Stimulated activated CD4-positive, alpha-beta T cell treated with anti-CD3 and anti-CD28 coated beads, Interleukin-1b, Interleukin-23, amount 100 ng/mL, for 4 hours (primary cell): ENCODE data around the gene FHIT.
"Not testable (repeated sequence)": the region's sequence is repeated elsewhere in the genome, so short reads cannot be mapped to it uniquely, and the experiment has no call there.

ENCODE experiments used
- DNase-seq, 2 donors: peaks; one replicate each; pipeline ENCODE4 v3.0.0-alpha.2; 2020; ENCODE audit warnings: low read depth in 2 of 2

The FHIT gene

GRCh38 chr3:61057464-61057863, 193.8 kb downstream of the FHIT start:
- DNase-seq, result no peak

- DNase-seq, result no peak
Observed at GRCh38 chr3:61055447-61055846, 195.8 kb downstream of the FHIT start.

GRCh38 chr3:61053781-61054496, 197.3 kb downstream of the FHIT start:
- DNase-seq, result no peak

- no peak for DNase-seq
Observed at GRCh38 chr3:61052851-61053250, 198.4 kb downstream of the FHIT start.

GRCh38 chr3:61051666-61052065, 199.6 kb downstream of the FHIT start:
- DNase-seq, result no peak

GRCh38 chr3:61045169-61045568, 206.1 kb downstream of the FHIT start:
- not testable (repeated sequence) for DNase-seq

GRCh38 chr3:61043156-61043555, 208.1 kb downstream of the FHIT start:
- DNase-seq, result no peak

DNA sequence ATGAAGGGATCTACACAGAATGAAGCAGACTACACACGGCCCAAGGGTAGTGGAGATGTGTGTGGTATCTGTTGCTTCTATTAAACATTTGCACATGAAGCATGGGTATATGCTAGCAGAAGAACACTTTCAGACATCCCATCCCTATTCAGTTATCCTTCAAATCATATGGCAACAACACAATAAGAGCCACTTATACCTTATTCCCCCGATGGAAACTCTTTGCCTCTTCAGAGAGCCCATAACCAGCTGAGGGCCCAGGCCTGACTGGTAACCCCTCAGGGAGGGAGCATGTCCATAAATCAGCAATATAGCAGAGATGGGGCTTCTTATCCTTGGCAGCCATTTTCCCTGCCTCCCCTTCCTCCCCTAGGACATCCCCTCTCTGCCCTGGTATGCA, 210.6 kb downstream of the FHIT start:
- DNase-seq, result no peak

- DNase-seq, result no peak
Observed at GRCh38 chr3:61035573-61035972, 215.7 kb downstream of the FHIT start.

DNA sequence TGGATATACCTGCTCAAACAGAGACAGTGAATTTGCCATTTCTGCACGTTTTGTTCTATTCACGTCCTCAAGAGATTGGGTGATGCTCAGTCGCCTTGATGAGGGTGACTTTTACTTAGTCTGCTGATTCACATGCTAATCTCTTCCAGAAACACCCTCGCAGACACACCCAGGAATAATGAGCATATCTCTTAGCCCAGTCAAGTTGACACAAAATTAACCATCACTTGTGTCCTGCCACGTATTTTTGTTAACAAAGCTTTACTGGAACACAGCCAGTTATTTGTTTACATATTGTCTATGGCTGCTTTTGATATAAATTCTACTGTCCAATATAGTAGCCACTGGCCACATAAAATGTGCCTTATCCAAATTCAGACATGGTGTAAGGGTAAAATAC, 218.3 kb downstream of the FHIT start:
- no peak for DNase-seq

- DNase-seq, result no peak
Observed at GRCh38 chr3:61031503-61031902, 219.7 kb downstream of the FHIT start.

- no peak for DNase-seq
Observed at GRCh38 chr3:61030469-61031035, 220.7 kb downstream of the FHIT start.

GRCh38 chr3:61029194-61029593, 222.1 kb downstream of the FHIT start:
- DNase-seq, result no peak

DNA sequence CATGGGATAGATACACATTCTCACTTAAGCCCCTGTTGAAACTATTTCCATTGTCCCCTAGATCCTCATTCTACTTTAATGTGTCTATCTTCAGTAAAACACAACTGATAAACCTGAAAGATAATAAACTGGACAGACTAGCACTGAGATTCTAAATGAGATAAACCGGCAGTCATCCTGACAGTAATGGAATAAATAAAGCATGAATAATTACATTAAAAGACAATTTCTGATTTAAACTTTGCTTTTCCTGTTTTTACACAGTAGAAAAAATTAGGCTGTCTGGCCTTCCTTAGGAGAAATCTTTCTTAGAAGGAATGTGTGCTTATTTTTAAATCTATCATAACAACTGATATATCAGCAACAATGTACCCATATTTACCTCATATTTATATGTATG, 232.4 kb downstream of the FHIT start:
- DNase-seq, result no peak

- DNase-seq, result not testable (repeated sequence)
Observed at GRCh38 chr3:61017028-61017427, 234.2 kb downstream of the FHIT start.

GRCh38 chr3:61015859-61016258, 235.4 kb downstream of the FHIT start:
- DNase-seq, result no peak

DNA sequence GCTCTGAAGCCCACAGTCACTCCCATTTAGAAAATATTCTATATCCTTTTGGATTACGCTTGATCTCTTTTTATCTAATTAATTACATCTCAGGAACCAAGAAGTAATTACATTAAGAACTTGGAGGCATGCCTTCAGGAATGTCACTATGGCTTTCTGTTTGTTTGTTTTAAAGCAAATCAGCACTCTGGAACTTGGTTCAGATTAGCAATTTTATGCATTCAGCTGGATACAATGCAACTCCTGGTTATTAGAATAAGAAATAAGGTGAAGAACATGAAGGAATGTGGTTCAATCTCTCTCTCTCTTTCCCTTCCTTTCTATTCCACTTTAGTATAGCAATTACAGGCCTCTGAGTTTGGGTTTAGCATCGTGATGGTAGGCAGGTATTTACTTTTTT, 235.8 kb downstream of the FHIT start:
- DNase-seq, result no peak

- no peak for DNase-seq
Observed at GRCh38 chr3:61008998-61009380, 242.3 kb downstream of the FHIT start.

DNA sequence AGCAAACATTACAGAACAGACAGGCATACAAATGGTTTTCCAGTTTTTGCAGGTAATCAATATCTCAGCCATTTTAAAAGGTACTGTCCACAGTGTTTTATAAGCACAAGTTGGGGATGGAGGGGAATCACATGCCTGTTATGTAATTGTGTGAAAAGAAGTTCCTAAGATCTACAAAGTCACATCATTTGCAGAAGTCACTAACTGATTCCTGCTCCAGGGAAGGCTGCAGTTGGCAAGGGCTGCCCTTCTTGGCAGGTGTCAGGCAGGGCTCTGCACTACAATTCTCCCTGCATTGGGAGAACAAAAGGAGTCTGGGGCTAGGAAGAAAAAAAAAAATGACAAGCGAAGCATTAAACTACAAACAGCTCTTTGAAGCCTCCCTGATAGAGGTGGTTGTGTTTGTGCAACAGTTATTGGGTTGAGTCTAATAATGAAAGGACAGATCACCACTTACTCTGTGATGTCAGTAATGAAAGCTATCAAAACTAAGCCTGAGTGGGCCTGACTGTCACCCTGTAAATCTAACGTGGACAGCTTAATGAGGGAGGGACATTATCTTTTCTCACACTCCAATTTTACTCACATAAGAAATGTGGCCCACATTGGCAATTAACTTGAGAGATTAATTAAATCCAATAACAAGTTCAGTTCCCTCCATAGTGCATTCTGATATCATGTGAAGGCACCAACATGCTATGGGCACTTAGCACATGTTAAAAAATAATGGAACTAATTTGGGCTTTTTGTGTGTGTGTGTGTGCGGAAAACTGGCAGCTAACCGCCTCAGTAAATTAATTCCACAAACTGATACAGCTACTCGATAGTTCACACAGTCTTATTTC, 242.9 kb downstream of the FHIT start:
- DNase-seq, result no peak

GRCh38 chr3:61005591-61005990, 245.7 kb downstream of the FHIT start:
- no peak for DNase-seq

DNA sequence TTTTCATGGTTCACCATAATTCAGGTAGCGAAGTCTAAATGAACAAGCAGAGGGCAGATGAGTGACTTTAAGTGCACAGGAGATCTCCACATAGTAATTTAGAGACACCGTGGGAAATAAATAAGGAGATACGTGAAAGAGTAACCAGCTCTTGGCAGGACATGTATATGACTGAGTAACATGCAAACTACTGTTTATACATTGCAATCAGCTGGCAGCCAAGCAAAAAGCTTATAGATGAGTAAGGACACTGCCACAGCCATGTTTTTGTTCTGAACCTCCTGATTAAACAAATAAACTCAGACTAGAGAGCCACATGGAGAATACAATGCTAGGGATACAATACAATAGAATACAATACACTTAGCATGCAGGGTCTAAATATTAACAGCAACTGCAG, 252.4 kb downstream of the FHIT start:
- no peak for DNase-seq

GRCh38 chr3:60992395-60992794, 258.9 kb downstream of the FHIT start:
- no peak for DNase-seq

GRCh38 chr3:60990442-60990730, 260.9 kb downstream of the FHIT start:
- no peak for DNase-seq
